ENCODE measurements around the gene CYTH2. TPM values are rescaled to one million over a fixed set of nuclear protein-coding genes. Genes with fewer than 3 reads are reported as not detected.

Gene CYTH2
- total RNA-seq, result 11.3 and 35.7 TPM in 2 replicates

GRCh38 chr19:48469289-48469881, at the start of gene CYTH2:
TSS of gene CYTH2 (plus strand) at chr19:48469369. CDS start at chr19:48469508, 139 bp downstream.

DNA sequence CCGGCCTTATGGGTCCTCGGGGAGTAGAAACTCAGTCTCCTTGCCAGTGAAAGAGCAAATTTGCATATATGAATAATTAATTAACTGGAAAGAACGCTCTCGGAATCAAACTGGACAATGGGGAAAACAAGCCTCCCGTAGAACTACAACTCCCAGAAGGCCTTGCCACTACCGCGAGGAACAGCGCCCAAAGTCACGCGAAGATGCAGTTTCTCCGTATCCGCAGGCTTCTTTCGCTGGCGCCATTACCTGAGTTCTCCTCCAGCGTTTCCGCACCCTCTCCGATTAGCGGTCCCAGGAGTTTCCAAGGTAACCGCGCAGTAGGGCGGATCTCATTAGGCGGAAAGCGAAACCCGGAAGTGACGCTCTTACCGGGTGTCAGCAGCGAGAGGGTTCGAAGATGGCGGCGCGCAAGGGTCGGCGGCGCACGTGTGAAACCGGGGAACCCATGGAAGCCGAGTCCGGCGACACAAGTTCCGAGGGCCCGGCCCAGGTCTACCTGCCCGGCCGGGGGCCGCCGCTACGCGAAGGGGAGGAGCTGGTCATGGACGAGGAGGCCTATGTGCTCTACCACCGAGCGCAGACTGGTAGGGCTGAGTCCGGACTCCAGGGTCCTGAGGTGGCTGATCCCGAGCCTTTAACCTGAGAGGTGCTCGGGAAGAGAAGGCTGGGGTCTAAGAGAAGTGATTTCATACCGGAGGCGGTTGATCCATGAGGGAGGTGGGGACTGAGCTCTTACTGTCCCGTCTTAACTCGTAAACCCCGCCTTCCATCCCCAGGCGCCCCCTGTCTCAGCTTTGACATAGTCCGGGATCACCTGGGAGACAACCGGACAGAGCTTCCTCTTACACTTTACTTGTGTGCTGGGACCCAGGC, 23.3 kb upstream of the CYTH2 start, which contains the start of gene GRWD1:
GRWD1 (plus strand) TSS at position 378 of the 876 bp plus-strand sequence; CDS start at position 401, 23 bp downstream.

DNA sequence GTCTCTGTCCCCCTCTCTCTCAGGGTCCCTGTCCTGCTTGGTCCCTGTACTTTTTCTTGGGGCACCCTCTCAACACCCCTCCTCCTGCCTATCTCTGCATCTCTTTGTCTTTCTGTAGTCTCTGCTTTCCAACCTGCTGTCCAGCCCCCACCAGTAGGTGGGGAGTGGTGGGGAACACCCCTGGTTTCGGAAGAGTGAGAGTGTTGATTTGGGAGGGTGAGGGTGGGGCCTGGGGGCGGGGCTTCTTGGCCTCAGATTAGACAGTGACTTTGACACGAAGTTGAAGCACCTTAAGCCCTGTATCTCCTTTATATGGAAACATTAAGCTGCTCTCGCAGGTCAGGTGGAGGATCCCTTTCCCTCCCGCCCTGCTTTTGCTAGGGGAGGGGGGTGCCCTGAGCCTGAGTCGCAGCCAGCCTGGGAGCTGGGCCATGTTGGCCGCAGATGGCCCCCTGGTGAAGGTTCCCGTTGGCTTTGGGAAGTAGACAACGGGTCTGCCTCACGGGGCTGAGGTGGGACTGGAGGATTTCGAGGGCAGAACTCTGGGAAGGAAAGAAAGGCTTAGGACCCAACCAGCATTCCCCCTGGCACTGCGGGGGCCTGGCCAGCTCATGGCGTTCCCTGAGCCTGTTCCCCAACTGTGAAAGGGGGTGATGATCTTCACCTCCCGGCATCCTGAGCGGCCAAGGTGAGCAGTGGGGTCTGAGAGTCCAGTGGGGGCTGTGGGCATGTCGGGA, 13.8 kb upstream of the CYTH2 start, which contains the start of gene KCNJ14:
KCNJ14 (plus strand) TSS at position 404 of the 737 bp plus-strand sequence. CDS start 6,151 bp downstream, outside the sequence.

GRCh38 chr19:48511800-48512503, 42.8 kb downstream of the CYTH2 start, which contains the start of gene LMTK3:
TSS of gene LMTK3 (minus strand) at chr19:48511835. CDS start at chr19:48511576, 259 bp downstream.

Other genes starting within 250 kb of the CYTH2 start
- gene CARD8, start 213.5 kb upstream of the CYTH2 start, total RNA-seq, result 5.1 and 6.2 TPM in 2 replicates
- 0.21 and 1.2 TPM in 2 replicates for gene ZNF114, start 199.3 kb upstream of the CYTH2 start, total RNA-seq
- 2.8 and 30.6 TPM in 2 replicates for gene EMP3, start 143.8 kb upstream of the CYTH2 start, total RNA-seq
- gene TMEM143, start 105.4 kb upstream of the CYTH2 start, total RNA-seq, result 2.2 and 2.6 TPM in 2 replicates
- not detected in 2 replicates for gene SYNGR4, start 105.0 kb upstream of the CYTH2 start, total RNA-seq
- gene KDELR1, start 77.8 kb upstream of the CYTH2 start, total RNA-seq, result 46.5 and 49.0 TPM in 2 replicates
- under 0.01 and 0.24 TPM in 2 replicates for gene GRIN2D, start 75.7 kb upstream of the CYTH2 start, total RNA-seq
- gene GRWD1, start 23.4 kb upstream of the CYTH2 start, total RNA-seq, result 32.4 and 48.0 TPM in 2 replicates
- gene KCNJ14, start 13.8 kb upstream of the CYTH2 start, total RNA-seq, result 0.48 and 1.3 TPM in 2 replicates
- 1.7 and 3.1 TPM in 2 replicates for gene LMTK3, start 42.5 kb downstream of the CYTH2 start, total RNA-seq
- 4.3 and 8.7 TPM in 2 replicates for gene SULT2B1, start 82.8 kb downstream of the CYTH2 start, total RNA-seq
- 0.21 TPM in 1 of 2 replicates, not detected in the other for gene SPACA4, start 137.4 kb downstream of the CYTH2 start, total RNA-seq
- gene FAM83E, start 145.7 kb downstream of the CYTH2 start, total RNA-seq, result 17.3 and 23.9 TPM in 2 replicates
- 2,579 and 4,716 TPM in 2 replicates for gene RPL18, start 149.8 kb downstream of the CYTH2 start, total RNA-seq
- gene SPHK2, start 150.1 kb downstream of the CYTH2 start, total RNA-seq, result 6.0 and 6.3 TPM in 2 replicates
- 2.6 and 4.6 TPM in 2 replicates for gene DBP, start 168.0 kb downstream of the CYTH2 start, total RNA-seq
- 1.5 and 3.1 TPM in 2 replicates for gene CA11, start 176.8 kb downstream of the CYTH2 start, total RNA-seq
- gene NTN5, start 203.6 kb downstream of the CYTH2 start, total RNA-seq, result 0.24 and 0.43 TPM in 2 replicates
- gene FUT2, start 226.6 kb downstream of the CYTH2 start, total RNA-seq, result 6.0 and 7.7 TPM in 2 replicates